SU-DHL-6 (cell line): ENCODE measurements around the gene GRIA1.

Experiments used
- H2AFZ ChIP-seq: fragments of 200-600 bp; sonication (generic); 2 replicates; pipeline ENCODE4 v1.6.1; 2014; ENCODE audit warnings: low read depth, mild to moderate bottlenecking, moderate library complexity, mixed read lengths, antibody characterized with exemption, low read length; ENCODE audit not compliant: severe bottlenecking
- H3F3A ChIP-seq: fragments of 200-600 bp; shearing (Covaris generic); 2 replicates; pipeline ENCODE4 v1.6.0; 2016; ENCODE audit warnings: antibody characterized with exemption, mild to moderate bottlenecking; ENCODE audit not compliant: insufficient read depth
- H3K27ac ChIP-seq: fragments of 200-600 bp; sonication (generic); 2 replicates; pipeline ENCODE4 v1.5.1; 2016; ENCODE audit warnings: low read depth, mild to moderate bottlenecking, low read length, moderate library complexity, mixed read lengths
- H3K27me3 ChIP-seq: fragments of 200-600 bp; sonication (generic), shearing (Covaris generic); 2 replicates; pipeline ENCODE4 v1.6.0; 2014; ENCODE audit warnings: mild to moderate bottlenecking, low read length
- H3K36me3 ChIP-seq: fragments of 200-600 bp; sonication (generic); 2 replicates; pipeline ENCODE4 v1.6.1; 2014; ENCODE audit warnings: mild to moderate bottlenecking, low read length, mixed read lengths
- H3K4me2 ChIP-seq: fragments of 300-600, 200-600 bp; shearing (Covaris generic), sonication (generic); 2 replicates; pipeline ENCODE4 v1.6.0; 2014; ENCODE audit warnings: low read length, low read depth, mild to moderate bottlenecking; ENCODE audit not compliant: poor library complexity, severe bottlenecking
- H3K4me3 ChIP-seq: fragments of 200-600 bp; sonication (generic); 2 replicates; pipeline ENCODE4 v1.5.1; 2014; ENCODE audit warnings: antibody characterized with exemption, low read length, mild to moderate bottlenecking, mixed read lengths; ENCODE audit not compliant: insufficient read depth, poor library complexity, severe bottlenecking
- H3K79me2 ChIP-seq: fragments of 200-600 bp; sonication (generic); 2 replicates; pipeline ENCODE4 v1.6.1; 2014; ENCODE audit warnings: mild to moderate bottlenecking, low read length, moderate library complexity; ENCODE audit not compliant: insufficient read depth
- H3K9ac ChIP-seq: fragments of 200-600 bp; sonication (generic); 2 replicates; pipeline ENCODE4 v1.7.0; 2014; ENCODE audit warnings: mild to moderate bottlenecking, low read length
- H3K9me2 ChIP-seq: fragments of 200-600 bp; sonication (generic); replicated peaks from 2 replicates; pipeline ENCODE4 v1.6.1; 2014; ENCODE audit warnings: low read length; ENCODE audit not compliant: insufficient read depth
- H3K9me3 ChIP-seq: fragments of 200-600 bp; sonication (generic); 2 replicates; pipeline ENCODE4 v1.6.1; 2014; ENCODE audit warnings: low read length, mixed read lengths; ENCODE audit not compliant: insufficient read depth
- H4K20me1 ChIP-seq: fragments of 200-600 bp; sonication (generic); 2 replicates; pipeline ENCODE4 v1.6.1; 2014; ENCODE audit warnings: low read depth, mild to moderate bottlenecking, antibody characterized with exemption, low read length, moderate library complexity, mixed read lengths
- CTCF ChIP-seq: fragments of 200-600 bp; sonication (generic); IDR thresholded peaks from one replicate; pipeline ENCODE4 v1.5.1; 2017; ENCODE audit warnings: antibody characterized with exemption, mild to moderate bottlenecking, low read length, moderate library complexity; ENCODE audit not compliant: insufficient read depth, poor library complexity, severe bottlenecking
- EZH2phosphoT487 ChIP-seq: fragments of 200-600 bp; sonication (generic), shearing (Covaris generic); conservative IDR thresholded peaks from 2 replicates; pipeline ENCODE4 v1.6.1; 2018; ENCODE audit warnings: mild to moderate bottlenecking, antibody characterized with exemption, low read length, moderate library complexity, mixed read lengths

GRIA1 gene

GRCh38 chr5:153823036-153823435, 332.6 kb downstream of the GRIA1 start:
- H3K9me3 ChIP-seq, result no peaks in the 10 kb centered on the region
- no peaks in the 10 kb centered on the region for H3F3A ChIP-seq
- no peak overlapping the region for H3K4me3 ChIP-seq
- no peaks in the 10 kb centered on the region for H3K79me2 ChIP-seq
- H2AFZ ChIP-seq, result no peak overlapping the region
- H3K9me2 ChIP-seq, result no peaks in the 10 kb centered on the region
- H3K4me2 ChIP-seq, result no peak overlapping the region
- H3K27ac ChIP-seq, result no peak overlapping the region
- no peaks in the 10 kb centered on the region for H3K36me3 ChIP-seq
- no peak overlapping the region for H3K9ac ChIP-seq
- no peak for TF ChIP-seq EZH2phosphoT487
- no peak for TF ChIP-seq CTCF
- H3K27me3 ChIP-seq, result no peaks in the 10 kb centered on the region
- H4K20me1 ChIP-seq, result no peaks in the 10 kb centered on the region

GRCh38 chr5:153824909-153825308, 334.4 kb downstream of the GRIA1 start:
- H3K4me2 ChIP-seq, result no peak overlapping the region
- H3F3A ChIP-seq, result no peaks in the 10 kb centered on the region
- no peaks in the 10 kb centered on the region for H3K36me3 ChIP-seq
- no peaks in the 10 kb centered on the region for H3K79me2 ChIP-seq
- no peak overlapping the region for H3K4me3 ChIP-seq
- H3K27me3 ChIP-seq, result no peaks in the 10 kb centered on the region
- H3K9ac ChIP-seq, result no peak overlapping the region
- no peaks in the 10 kb centered on the region for H3K9me3 ChIP-seq
- no peaks in the 10 kb centered on the region for H3K9me2 ChIP-seq
- TF ChIP-seq CTCF (no peak), EZH2phosphoT487 (no peak)
- no peak overlapping the region for H3K27ac ChIP-seq
- no peaks in the 10 kb centered on the region for H4K20me1 ChIP-seq
- no peak overlapping the region for H2AFZ ChIP-seq

- no peak overlapping the region for H3K9ac ChIP-seq
- no peak overlapping the region for H3K27ac ChIP-seq
- H3K36me3 ChIP-seq, result no peaks in the 10 kb centered on the region
- H3K27me3 ChIP-seq, result no peaks in the 10 kb centered on the region
- H3K9me3 ChIP-seq, result no peaks in the 10 kb centered on the region
- no peak overlapping the region for H2AFZ ChIP-seq
- no peak overlapping the region for H3K4me2 ChIP-seq
- H3K9me2 ChIP-seq, result no peaks in the 10 kb centered on the region
- no peak overlapping the region for H3K4me3 ChIP-seq
- H3F3A ChIP-seq, result no peaks in the 10 kb centered on the region
- no peaks in the 10 kb centered on the region for H3K79me2 ChIP-seq
- TF ChIP-seq CTCF, result no peak
- TF ChIP-seq EZH2phosphoT487, result no peak
- no peaks in the 10 kb centered on the region for H4K20me1 ChIP-seq
Measured at GRCh38 chr5:153827397-153827796, 336.9 kb downstream of the GRIA1 start.
